GM19397 (cell line): ENCODE results near the gene SLC4A4.

Source experiments
- ATAC-seq: cut with Tn5 transposase; IDR thresholded peaks from one replicate; pipeline ENCODE4 v1.9.1; 2021; ENCODE audit warnings: mild to moderate bottlenecking, moderate library complexity; ENCODE audit not compliant: unreplicated experiment

The SLC4A4 gene

GRCh38 chr4:71526637-71527406 is 188.0 kb downstream of the SLC4A4 start:
- ATAC-seq = no peak

- no peak for ATAC-seq
Observed at GRCh38 chr4:71532407-71532806, 193.6 kb downstream of the SLC4A4 start.

- no peak for ATAC-seq
Observed at GRCh38 chr4:71533121-71533520, 194.3 kb downstream of the SLC4A4 start.

- ATAC-seq = no peak
Observed at GRCh38 chr4:71537551-71538065, 198.8 kb downstream of the SLC4A4 start.

GRCh38 chr4:71538528-71538927 is 199.7 kb downstream of the SLC4A4 start:
- ATAC-seq = no peak

GRCh38 chr4:71540749-71541269 is 202.0 kb downstream of the SLC4A4 start:
- no peak for ATAC-seq

GRCh38 chr4:71541541-71541940 is 202.7 kb downstream of the SLC4A4 start:
- no peak for ATAC-seq

- no peak for ATAC-seq
Observed at GRCh38 chr4:71545168-71545567, 206.3 kb downstream of the SLC4A4 start.

GRCh38 chr4:71549516-71550160 is 210.8 kb downstream of the SLC4A4 start:
- no peak for ATAC-seq

- no peak for ATAC-seq
Observed at GRCh38 chr4:71550220-71551165, 211.7 kb downstream of the SLC4A4 start.

GRCh38 chr4:71553605-71554004 is 214.8 kb downstream of the SLC4A4 start:
- no peak for ATAC-seq

- ATAC-seq = no peak
Observed at GRCh38 chr4:71554025-71554424, 215.2 kb downstream of the SLC4A4 start.

- peak; percentile 62 for ATAC-seq
Observed at GRCh38 chr4:71558248-71558647, 219.4 kb downstream of the SLC4A4 start.

GRCh38 chr4:71559957-71560571 is 221.2 kb downstream of the SLC4A4 start:
- no peak for ATAC-seq

- ATAC-seq = no peak
Observed at GRCh38 chr4:71564775-71565174, 226.0 kb downstream of the SLC4A4 start.

GRCh38 chr4:71566856-71567255 is 228.0 kb downstream of the SLC4A4 start:
- no peak for ATAC-seq

GRCh38 chr4:71568131-71568530 is 229.3 kb downstream of the SLC4A4 start:
- no peak for ATAC-seq

GRCh38 chr4:71570492-71570891 is 231.7 kb downstream of the SLC4A4 start:
- ATAC-seq = no peak

- no peak for ATAC-seq
Observed at GRCh38 chr4:71571346-71571745, 232.5 kb downstream of the SLC4A4 start.

GRCh38 chr4:71583971-71584370 is 245.2 kb downstream of the SLC4A4 start:
- ATAC-seq = no peak
